Measurements from ENCODE around the gene USP17L15.
A peak's percentile ranks its signal among the peaks of the same experiment; 100 is the strongest.
"Not testable (repeated sequence)": the region's sequence is repeated elsewhere in the genome, so short reads cannot be mapped to it uniquely, and the experiment has no call there.

USP17L15 gene, protein sequence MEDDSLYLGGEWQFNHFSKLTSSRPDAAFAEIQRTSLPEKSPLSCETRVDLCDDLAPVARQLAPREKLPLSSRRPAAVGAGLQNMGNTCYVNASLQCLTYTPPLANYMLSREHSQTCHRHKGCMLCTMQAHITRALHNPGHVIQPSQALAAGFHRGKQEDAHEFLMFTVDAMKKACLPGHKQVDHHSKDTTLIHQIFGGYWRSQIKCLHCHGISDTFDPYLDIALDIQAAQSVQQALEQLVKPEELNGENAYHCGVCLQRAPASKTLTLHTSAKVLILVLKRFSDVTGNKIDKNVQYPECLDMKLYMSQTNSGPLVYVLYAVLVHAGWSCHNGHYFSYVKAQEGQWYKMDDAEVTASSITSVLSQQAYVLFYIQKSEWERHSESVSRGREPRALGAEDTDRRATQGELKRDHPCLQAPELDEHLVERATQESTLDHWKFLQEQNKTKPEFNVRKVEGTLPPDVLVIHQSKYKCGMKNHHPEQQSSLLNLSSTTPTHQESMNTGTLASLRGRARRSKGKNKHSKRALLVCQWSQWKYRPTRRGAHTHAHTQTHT

GRCh38 chr4:9234085-9234484, at the start of gene USP17L15:
TSS of gene USP17L15 (plus strand) at chr4:9234385. CDS start at chr4:9234385, 0 bp downstream.
- H3K4me3 Mint-ChIP-seq, CTCF ChIA-PET, H3K4me1 Mint-ChIP-seq, H3K27me3 Mint-ChIP-seq, DNase-seq, H3K36me3 Mint-ChIP-seq, H3K9me3 Mint-ChIP-seq, H3K27ac Mint-ChIP-seq: not testable (repeated sequence)

DNA sequence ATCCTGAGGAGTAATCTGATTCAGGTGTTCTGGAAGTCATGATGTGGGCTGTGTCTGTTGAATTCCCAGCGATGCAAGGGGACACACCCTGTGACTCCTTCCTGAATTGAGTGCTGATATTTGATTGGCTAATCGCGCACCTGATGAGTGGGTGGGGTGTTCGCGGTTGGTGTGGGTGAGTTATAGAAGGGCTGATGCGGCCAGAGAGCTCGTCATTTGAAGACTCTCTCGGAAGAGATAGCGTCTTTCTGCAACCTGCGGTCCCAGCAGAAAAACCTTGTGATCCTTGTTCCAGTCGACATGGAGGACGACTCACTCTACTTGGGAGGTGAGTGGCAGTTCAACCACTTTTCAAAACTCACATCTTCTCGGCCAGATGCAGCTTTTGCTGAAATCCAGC, 23.8 kb upstream of the USP17L15 start, which contains the start of gene USP17L10:
Gene USP17L10, plus strand, starts transcription at position 301 of the 400 bp plus-strand sequence. Its CDS starts 0 bp downstream, at position 301.
- CTCF ChIA-PET, H3K4me1 Mint-ChIP-seq, H3K36me3 Mint-ChIP-seq, DNase-seq, H3K27me3 Mint-ChIP-seq, H3K9me3 Mint-ChIP-seq, H3K4me3 Mint-ChIP-seq, H3K27ac Mint-ChIP-seq: not testable (repeated sequence)

DNA sequence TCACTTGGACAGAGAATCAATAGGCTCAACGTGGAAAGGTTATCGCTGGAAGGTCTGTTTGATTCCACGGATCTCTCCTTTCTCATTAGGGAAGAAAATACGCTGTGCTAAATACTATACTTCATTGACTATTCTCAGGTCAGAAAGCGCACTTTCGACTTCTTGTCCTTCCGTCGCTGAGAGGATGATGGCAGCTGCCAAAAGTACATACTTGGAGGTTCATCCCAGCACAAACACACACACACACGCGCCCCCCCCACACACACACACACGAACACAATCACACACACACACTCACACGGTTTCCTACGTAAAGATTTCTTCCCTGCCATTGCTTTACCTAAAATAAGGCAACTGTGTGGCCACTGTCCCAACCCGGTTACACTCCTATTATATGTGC, 19.5 kb upstream of the USP17L15 start:
- H3K4me3 Mint-ChIP-seq, H3K9me3 Mint-ChIP-seq, H3K27ac Mint-ChIP-seq, H3K36me3 Mint-ChIP-seq, DNase-seq, H3K27me3 Mint-ChIP-seq, CTCF ChIA-PET, H3K4me1 Mint-ChIP-seq: not testable (repeated sequence)

- H3K36me3 Mint-ChIP-seq, DNase-seq, H3K9me3 Mint-ChIP-seq, CTCF ChIA-PET, H3K27ac Mint-ChIP-seq, H3K4me3 Mint-ChIP-seq, H3K27me3 Mint-ChIP-seq, H3K4me1 Mint-ChIP-seq: not testable (repeated sequence)
These were observed 19.1 kb upstream of the USP17L15 start, which contains the start of gene USP17L11 for GRCh38 chr4:9215105-9215504. TSS of gene USP17L11 (plus strand) at chr4:9215405. CDS start at chr4:9215405, 0 bp downstream.

GRCh38 chr4:9219852-9220251, 14.3 kb upstream of the USP17L15 start, which contains the start of gene USP17L12:
TSS of gene USP17L12 (plus strand) at chr4:9220152. CDS start at chr4:9220152, 0 bp downstream.
- CTCF ChIA-PET, H3K36me3 Mint-ChIP-seq, H3K9me3 Mint-ChIP-seq, H3K4me1 Mint-ChIP-seq, H3K4me3 Mint-ChIP-seq, H3K27me3 Mint-ChIP-seq, DNase-seq, H3K27ac Mint-ChIP-seq: not testable (repeated sequence)

DNA sequence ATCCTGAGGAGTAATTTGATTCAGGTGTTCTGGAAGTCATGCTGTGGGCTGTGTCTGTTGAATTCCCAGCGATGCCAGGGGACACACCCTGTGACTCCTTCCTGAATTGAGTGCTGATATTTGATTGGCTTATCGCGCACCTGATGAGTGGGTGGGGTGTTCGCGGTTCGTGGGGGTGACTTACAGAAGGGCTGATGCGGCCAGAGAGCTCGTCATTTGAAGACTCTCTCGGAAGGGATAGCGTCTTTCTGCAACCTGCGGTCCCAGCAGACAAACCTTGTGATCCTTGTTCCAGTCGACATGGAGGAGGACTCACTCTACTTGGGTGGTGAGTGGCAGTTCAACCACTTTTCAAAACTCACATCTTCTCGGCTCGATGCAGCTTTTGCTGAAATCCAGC, 9.6 kb upstream of the USP17L15 start, which contains the start of gene USP17L13:
Gene USP17L13, plus strand, starts transcription at position 301 of the 400 bp plus-strand sequence. Its CDS starts 0 bp downstream, at position 301.
- CTCF ChIA-PET, H3K9me3 Mint-ChIP-seq, H3K36me3 Mint-ChIP-seq, H3K4me3 Mint-ChIP-seq, H3K4me1 Mint-ChIP-seq, DNase-seq, H3K27me3 Mint-ChIP-seq, H3K27ac Mint-ChIP-seq: not testable (repeated sequence)

GRCh38 chr4:9230249-9230648, 3.9 kb upstream of the USP17L15 start:
- H3K4me1 Mint-ChIP-seq, H3K36me3 Mint-ChIP-seq, H3K4me3 Mint-ChIP-seq, DNase-seq, CTCF ChIA-PET, H3K27me3 Mint-ChIP-seq, H3K27ac Mint-ChIP-seq, H3K9me3 Mint-ChIP-seq: not testable (repeated sequence)

DNA sequence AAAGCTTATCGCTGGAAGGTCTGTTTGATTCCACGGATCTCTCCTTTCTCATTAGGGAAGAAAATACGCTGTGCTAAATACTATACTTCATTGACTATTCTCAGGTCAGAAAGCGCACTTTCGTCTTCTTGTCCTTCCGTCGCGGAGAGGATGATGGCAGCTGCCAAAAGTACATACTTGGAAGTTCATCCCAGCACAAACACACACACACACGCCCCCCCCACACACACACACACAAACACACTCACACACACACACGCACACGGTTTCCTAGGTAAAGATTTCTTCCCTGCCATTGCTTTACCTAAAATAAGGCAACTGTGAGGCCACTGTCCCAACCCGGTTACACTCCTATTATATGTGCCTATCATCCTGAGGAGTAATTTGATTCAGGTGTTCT, 4.3 kb downstream of the USP17L15 start:
- DNase-seq: peak; percentile 12

DNA sequence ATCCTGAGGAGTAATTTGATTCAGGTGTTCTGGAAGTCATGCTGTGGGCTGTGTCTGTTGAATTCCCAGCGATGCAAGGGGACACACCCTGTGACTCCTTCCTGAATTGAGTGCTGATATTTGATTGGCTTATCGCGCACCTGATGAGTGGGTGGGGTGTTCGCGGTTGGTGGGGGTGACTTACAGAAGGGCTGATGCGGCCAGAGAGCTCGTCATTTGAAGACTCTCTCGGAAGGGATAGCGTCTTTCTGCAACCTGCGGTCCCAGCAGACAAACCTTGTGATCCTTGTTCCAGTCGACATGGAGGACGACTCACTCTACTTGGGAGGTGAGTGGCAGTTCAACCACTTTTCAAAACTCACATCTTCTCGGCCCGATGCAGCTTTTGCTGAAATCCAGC, 9.4 kb downstream of the USP17L15 start, which contains the start of gene USP17L17:
Gene USP17L17, plus strand, starts transcription at position 301 of the 400 bp plus-strand sequence. Its CDS starts 0 bp downstream, at position 301.
- H3K9me3 Mint-ChIP-seq, H3K4me1 Mint-ChIP-seq, H3K36me3 Mint-ChIP-seq, H3K27me3 Mint-ChIP-seq, CTCF ChIA-PET, H3K4me3 Mint-ChIP-seq, DNase-seq, H3K27ac Mint-ChIP-seq: not testable (repeated sequence)

More for the DNA sequence above, 4.3 kb downstream of the USP17L15 start:
- H3K36me3 Mint-ChIP-seq, H3K27ac Mint-ChIP-seq, CTCF ChIA-PET, H3K4me1 Mint-ChIP-seq, H3K27me3 Mint-ChIP-seq, H3K4me3 Mint-ChIP-seq, H3K9me3 Mint-ChIP-seq: not testable (repeated sequence)

DNA sequence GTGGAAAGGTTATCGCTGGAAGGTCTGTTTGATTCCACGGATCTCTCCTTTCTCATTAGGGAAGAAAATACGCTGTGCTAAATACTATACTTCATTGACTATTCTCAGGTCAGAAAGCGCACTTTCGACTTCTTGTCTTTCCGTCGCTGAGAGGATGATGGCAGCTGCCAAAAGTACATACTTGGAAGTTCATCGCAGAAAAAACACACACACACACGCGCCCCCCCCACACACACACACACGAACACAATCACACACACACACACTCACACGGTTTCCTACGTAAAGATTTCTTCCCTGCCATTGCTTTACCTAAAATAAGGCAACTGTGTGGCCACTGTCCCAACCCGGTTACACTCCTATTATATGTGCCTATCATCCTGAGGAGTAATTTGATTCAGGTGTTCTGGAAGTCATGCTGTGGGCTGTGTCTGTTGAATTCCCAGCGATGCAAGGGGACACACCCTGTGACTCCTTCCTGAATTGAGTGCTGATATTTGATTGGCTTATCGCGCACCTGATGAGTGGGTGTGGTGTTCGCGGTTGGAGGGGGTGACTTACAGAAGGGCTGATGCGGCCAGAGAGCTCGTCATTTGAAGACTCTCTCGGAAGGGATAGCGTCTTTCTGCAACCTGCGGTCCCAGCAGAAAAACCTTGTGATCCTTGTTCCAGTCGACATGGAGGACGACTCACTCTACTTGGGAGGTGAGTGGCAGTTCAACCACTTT, 13.9 kb downstream of the USP17L15 start, which contains the start of gene USP17L18:
Gene USP17L18, plus strand, starts transcription at position 678 of the 728 bp plus-strand sequence. Its CDS starts 0 bp downstream, at position 678.
- peak; percentile 14 for DNase-seq
- H3K36me3 Mint-ChIP-seq, H3K27me3 Mint-ChIP-seq, H3K9me3 Mint-ChIP-seq, CTCF ChIA-PET, H3K4me3 Mint-ChIP-seq, H3K4me1 Mint-ChIP-seq, H3K27ac Mint-ChIP-seq: not testable (repeated sequence)

DNA sequence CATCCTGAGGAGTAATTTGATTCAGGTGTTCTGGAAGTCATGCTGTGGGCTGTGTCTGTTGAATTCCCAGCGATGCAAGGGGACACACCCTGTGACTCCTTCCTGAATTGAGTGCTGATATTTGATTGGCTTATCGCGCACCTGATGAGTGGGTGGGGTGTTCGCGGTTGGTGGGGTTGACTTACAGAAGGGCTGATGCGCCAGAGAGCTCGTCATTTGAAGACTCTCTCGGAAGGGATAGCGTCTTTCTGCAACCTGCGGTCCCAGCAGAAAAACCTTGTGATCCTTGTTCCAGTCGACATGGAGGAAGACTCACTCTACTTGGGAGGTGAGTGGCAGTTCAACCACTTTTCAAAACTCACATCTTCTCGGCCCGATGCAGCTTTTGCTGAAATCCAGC, 18.9 kb downstream of the USP17L15 start, which contains the start of gene USP17L19:
Gene USP17L19, plus strand, starts transcription at position 301 of the 400 bp plus-strand sequence. Its CDS starts 0 bp downstream, at position 301.
- H3K27me3 Mint-ChIP-seq, DNase-seq, H3K9me3 Mint-ChIP-seq, CTCF ChIA-PET, H3K27ac Mint-ChIP-seq, H3K4me1 Mint-ChIP-seq, H3K4me3 Mint-ChIP-seq, H3K36me3 Mint-ChIP-seq: not testable (repeated sequence)

DNA sequence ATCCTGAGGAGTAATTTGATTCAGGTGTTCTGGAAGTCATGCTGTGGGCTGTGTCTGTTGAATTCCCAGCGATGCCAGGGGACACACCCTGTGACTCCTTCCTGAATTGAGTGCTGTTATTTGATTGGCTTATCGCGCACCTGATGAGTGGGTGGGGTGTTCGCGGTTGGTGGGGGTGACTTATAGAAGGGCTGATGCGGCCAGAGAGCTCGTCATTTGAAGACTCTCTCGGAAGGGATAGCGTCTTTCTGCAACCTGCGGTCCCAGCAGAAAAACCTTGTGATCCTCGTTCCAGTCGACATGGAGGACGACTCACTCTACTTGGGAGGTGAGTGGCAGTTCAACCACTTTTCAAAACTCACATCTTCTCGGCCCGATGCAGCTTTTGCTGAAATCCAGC, 23.6 kb downstream of the USP17L15 start, which contains the start of gene USP17L20:
Gene USP17L20, plus strand, starts transcription at position 301 of the 400 bp plus-strand sequence. Its CDS starts 0 bp downstream, at position 301.
- H3K4me1 Mint-ChIP-seq, H3K9me3 Mint-ChIP-seq, H3K27me3 Mint-ChIP-seq, DNase-seq, H3K36me3 Mint-ChIP-seq, CTCF ChIA-PET, H3K4me3 Mint-ChIP-seq, H3K27ac Mint-ChIP-seq: not testable (repeated sequence)

DNA sequence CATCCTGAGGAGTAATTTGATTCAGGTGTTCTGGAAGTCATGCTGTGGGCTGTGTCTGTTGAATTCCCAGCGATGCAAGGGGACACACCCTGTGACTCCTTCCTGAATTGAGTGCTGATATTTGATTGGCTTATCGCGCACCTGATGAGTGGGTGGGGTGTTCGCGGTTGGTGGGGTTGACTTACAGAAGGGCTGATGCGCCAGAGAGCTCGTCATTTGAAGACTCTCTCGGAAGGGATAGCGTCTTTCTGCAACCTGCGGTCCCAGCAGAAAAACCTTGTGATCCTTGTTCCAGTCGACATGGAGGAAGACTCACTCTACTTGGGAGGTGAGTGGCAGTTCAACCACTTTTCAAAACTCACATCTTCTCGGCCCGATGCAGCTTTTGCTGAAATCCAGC, 28.4 kb downstream of the USP17L15 start, which contains the start of gene USP17L21:
Gene USP17L21, plus strand, starts transcription at position 301 of the 400 bp plus-strand sequence. Its CDS starts 0 bp downstream, at position 301.
- CTCF ChIA-PET, DNase-seq, H3K36me3 Mint-ChIP-seq, H3K4me1 Mint-ChIP-seq, H3K9me3 Mint-ChIP-seq, H3K27me3 Mint-ChIP-seq, H3K27ac Mint-ChIP-seq, H3K4me3 Mint-ChIP-seq: not testable (repeated sequence)

DNA sequence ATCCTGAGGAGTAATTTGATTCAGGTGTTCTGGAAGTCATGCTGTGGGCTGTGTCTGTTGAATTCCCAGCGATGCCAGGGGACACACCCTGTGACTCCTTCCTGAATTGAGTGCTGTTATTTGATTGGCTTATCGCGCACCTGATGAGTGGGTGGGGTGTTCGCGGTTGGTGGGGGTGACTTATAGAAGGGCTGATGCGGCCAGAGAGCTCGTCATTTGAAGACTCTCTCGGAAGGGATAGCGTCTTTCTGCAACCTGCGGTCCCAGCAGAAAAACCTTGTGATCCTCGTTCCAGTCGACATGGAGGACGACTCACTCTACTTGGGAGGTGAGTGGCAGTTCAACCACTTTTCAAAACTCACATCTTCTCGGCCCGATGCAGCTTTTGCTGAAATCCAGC, 33.1 kb downstream of the USP17L15 start, which contains the start of gene USP17L22:
Gene USP17L22, plus strand, starts transcription at position 301 of the 400 bp plus-strand sequence. Its CDS starts 0 bp downstream, at position 301.
- CTCF ChIA-PET, DNase-seq, H3K4me3 Mint-ChIP-seq, H3K4me1 Mint-ChIP-seq, H3K27me3 Mint-ChIP-seq, H3K27ac Mint-ChIP-seq, H3K36me3 Mint-ChIP-seq, H3K9me3 Mint-ChIP-seq: not testable (repeated sequence)

Measured in activated naive CD4-positive, alpha-beta T cell treated with anti-CD3 and anti-CD28 coated beads, Interleukin-2, amount 10 ng/mL, durations not matched to agents 7 days and 5 days (primary cell).